ENCODE measurements around the gene SERHL2. TPM values are rescaled to one million over a fixed set of nuclear protein-coding genes. Genes with fewer than 3 reads are reported as not detected.

The SERHL2 gene
- total RNA-seq, result 8.8 and 10.3 TPM in 2 replicates

DNA sequence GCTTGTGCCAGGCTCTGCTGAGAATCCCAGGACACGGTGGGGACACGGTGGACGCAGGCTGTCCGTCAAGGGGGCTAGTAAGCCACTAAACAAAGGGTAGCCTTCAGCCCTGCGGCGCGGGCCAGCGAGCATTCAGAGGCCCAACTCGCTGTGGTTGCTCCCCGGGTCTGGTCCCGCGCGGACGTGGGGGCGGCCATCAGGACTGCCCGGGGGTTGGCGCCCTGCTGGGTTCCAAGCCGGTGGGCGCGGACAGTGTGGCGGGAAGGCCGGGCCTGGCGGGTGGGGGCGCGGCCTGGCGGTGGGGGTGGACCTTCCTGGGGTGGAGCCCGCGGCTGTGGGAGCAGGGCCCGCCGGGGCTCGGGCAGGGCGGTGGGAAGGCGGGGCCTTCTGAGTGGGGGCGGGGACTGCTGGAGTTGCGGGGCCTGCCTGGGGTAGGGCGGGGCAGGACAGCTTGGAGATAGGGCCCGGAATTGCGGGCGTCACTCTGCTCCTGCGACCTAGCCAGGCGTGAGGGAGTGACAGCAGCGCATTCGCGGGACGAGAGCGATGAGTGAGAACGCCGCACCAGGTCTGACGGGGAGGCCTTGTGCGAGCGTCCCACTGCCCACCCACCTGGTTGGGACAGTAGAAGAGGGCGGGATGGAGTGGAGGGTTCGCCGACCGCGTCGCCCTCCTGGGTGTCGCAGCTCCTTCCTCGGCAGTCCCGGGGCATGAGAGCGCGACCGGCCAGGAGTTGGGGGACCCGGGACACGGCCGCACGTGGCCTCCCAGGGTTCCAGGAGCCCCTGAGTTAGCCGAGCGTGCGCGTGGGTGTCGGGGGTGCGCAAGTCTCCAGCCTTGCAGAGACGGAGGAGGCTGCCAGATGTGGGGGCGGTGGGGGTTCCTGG, at the start of gene SERHL2:
TSS of gene SERHL2 (plus strand) at position 482 of the 887 bp plus-strand sequence. CDS start at position 547, 65 bp downstream.

DNA sequence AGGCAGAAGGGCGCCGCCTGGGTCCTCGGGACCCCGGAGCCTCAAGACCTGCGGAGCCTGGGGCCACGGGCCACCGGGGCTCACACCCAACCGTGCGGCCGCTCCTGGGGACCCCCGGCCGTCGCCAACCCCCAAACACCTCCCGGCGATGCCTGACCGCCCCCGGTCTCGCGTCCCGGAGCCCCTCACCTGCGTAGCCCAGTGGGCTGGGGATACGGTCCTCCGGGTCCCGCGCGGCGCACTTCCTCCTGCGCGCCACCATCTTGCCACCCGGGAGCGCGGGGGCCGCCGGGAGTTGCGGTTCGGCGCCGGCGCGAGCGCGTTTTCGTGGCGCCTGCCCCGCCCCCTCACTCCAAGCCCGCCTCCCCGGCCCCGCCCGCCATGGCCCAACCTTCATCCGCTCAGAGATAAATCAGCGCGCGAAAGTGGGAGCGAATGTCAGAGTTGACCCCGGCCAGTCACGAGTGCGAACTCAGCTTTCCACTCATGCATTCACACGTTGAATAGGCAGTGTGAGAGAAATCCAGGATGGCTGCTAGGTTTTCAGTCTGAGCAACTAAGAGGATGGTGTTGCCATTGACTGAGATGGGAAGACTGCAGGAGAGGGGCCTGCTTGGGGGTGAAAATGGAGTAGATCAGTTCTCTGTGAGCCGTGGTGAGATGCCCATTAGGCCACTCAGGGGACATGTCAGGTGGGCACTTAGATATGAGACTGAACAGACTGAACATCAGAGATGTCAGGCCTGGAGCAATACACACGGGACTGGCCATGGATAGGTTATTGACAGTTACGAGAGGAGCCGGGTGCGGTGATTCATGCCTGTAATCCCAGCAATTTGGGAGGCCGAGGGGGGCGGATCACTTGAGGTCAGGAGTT, 34.0 kb upstream of the SERHL2 start, which contains the start of gene RRP7A:
TSS of gene RRP7A (minus strand) at position 272 of the 877 bp plus-strand sequence. CDS start at position 262, 10 bp downstream.

DNA sequence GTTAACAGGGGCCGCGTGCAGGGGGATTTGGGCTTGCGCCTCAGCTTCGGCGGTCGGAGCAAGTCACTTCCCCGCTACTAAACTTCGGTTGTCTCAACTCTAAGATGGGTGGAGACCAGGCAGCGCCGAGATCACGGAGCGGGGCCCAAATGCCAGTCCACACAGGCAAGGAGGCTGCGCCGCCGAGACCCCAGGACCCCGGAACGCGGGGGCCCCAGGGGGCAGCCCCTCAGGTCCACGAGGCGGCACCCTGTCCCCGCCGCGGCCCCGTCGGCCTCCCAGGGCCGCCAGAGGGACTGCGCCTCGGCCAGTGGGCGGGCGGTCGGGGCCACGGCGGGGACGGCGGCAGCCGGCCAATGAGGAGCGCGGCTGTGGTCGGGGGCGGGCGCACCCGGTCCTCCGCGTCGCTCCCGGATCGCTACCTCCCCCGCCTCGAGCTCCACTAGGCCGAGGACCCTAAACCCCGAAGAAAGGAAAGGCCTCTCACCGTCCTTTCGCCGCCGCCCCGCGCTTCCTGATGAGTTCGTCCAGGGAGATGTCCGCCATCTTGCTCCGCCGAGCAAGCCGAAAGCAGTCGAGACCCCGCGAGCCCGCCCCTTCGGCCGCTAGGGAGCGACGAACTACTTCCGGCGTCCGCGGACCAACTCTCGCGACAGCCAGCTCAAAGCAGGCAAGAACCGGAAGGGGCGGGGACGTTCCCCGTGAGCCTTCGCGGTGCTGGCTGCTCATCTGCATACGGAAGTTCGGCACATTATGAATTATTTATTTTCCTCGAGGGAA, 60.7 kb downstream of the SERHL2 start, which contains the start of gene POLDIP3:
TSS of gene POLDIP3 (minus strand) at position 572 of the 780 bp plus-strand sequence. CDS start at position 546, 26 bp downstream.

Other genes starting within 250 kb of the SERHL2 start
- under 0.01 and 0.29 TPM in 2 replicates for gene NFAM1, start 121.6 kb upstream of the SERHL2 start, total RNA-seq
- 26.9 and 35.9 TPM in 2 replicates for gene RRP7A, start 34.2 kb upstream of the SERHL2 start, total RNA-seq
- 32.4 TPM in 2 replicates for gene POLDIP3, start 60.9 kb downstream of the SERHL2 start, total RNA-seq
- 0.83 and 1.6 TPM in 2 replicates for gene ATP5MGL, start 86.6 kb downstream of the SERHL2 start, total RNA-seq
- gene CYB5R3, start 95.4 kb downstream of the SERHL2 start, total RNA-seq, result 80.9 and 122 TPM in 2 replicates
- 35.8 and 43.2 TPM in 2 replicates for gene A4GALT, start 166.9 kb downstream of the SERHL2 start, total RNA-seq

Measured in smooth muscle cell of trachea (primary cell).